GM23248 (cell line): ENCODE results near the gene IRF5.

Experiments
- EZH2 ChIP-seq: fragments of 200-600 bp; sonication (generic); IDR thresholded peaks from 2 replicates; pipeline ENCODE4 v1.6.1; 2018; ENCODE audit warnings: antibody characterized with exemption, mild to moderate bottlenecking; ENCODE audit not compliant: insufficient read depth, poor library complexity, severe bottlenecking
- EZH2phosphoT487 ChIP-seq: fragments of 200-600 bp; sonication (generic); IDR thresholded peaks from 2 replicates; pipeline ENCODE4 v1.6.1; 2018; ENCODE audit warnings: antibody characterized with exemption, moderate library complexity, mild to moderate bottlenecking, low read depth; ENCODE audit not compliant: insufficient read depth

- no peak for TF ChIP-seq EZH2
- TF ChIP-seq EZH2phosphoT487 = no peak
Observed at GRCh38 chr7:128924707-128925588, 12.8 kb upstream of the IRF5 start.
